Smooth muscle cell (in vitro differentiated cells): ENCODE measurements around the gene CD163L1. TPM values are rescaled to one million over a fixed set of nuclear protein-coding genes. Genes with fewer than 3 reads are reported as not detected.

ENCODE experiments used
- DNase-seq: peaks from one replicate; lab custom pipeline; 2025; ENCODE audit not compliant: unreplicated experiment; lab: John Stamatoyannopoulos, UW
- H2AFZ ChIP-seq: fragments of 200-600 bp; sonication (generic); 2 replicates; pipeline ENCODE4 v1.6.0; 2016; ENCODE audit warnings: antibody characterized with exemption, low read depth, mild to moderate bottlenecking
- H3F3A ChIP-seq: fragments of 200-600 bp; sonication (generic); 2 replicates; pipeline ENCODE4 v1.6.0; 2017; ENCODE audit warnings: antibody characterized with exemption, low read depth
- H3K27ac ChIP-seq: fragments of 200-600 bp; sonication (generic); 2 replicates; pipeline ENCODE4 v1.5.1; 2016; ENCODE audit warnings: low read depth, mild to moderate bottlenecking
- H3K27me3 ChIP-seq: fragments of 200-600 bp; sonication (generic); 2 replicates; pipeline ENCODE4 v1.6.1; 2016; ENCODE audit warnings: low read depth, mild to moderate bottlenecking
- H3K36me3 ChIP-seq: fragments of 200-600 bp; sonication (generic); 2 replicates; pipeline ENCODE4 v1.5.1; 2016; ENCODE audit warnings: low read depth
- H3K4me1 ChIP-seq: fragments of 200-600 bp; sonication (generic); 2 replicates; pipeline ENCODE4 v1.5.1; 2016; ENCODE audit warnings: low read depth
- H3K4me2 ChIP-seq: fragments of 200-600 bp; sonication (generic); 2 replicates; pipeline ENCODE4 v1.6.0; 2016; ENCODE audit warnings: mild to moderate bottlenecking
- H3K4me3 ChIP-seq: fragments of 200-600 bp; sonication (generic); 2 replicates; pipeline ENCODE4 v1.5.1; 2016; ENCODE audit warnings: mild to moderate bottlenecking
- H3K79me2 ChIP-seq: fragments of 200-600 bp; sonication (generic); 2 replicates; pipeline ENCODE4 v1.6.0; 2016; ENCODE audit warnings: low read depth, mild to moderate bottlenecking
- H3K9ac ChIP-seq: fragments of 200-600 bp; sonication (generic); 2 replicates; pipeline ENCODE4 v1.6.0; 2016; ENCODE audit warnings: low read depth
- H3K9me3 ChIP-seq: fragments of 200-600 bp; sonication (generic); replicated peaks from 2 replicates; pipeline ENCODE4 v1.5.1; 2016; ENCODE audit warnings: low read depth
- H4K20me1 ChIP-seq: fragments of 200-600 bp; sonication (generic); 2 replicates; pipeline ENCODE4 v1.6.0; 2016; ENCODE audit warnings: low read depth
- CTCF ChIP-seq: fragments of 200-600 bp; sonication (generic); IDR thresholded peaks from 2 replicates; pipeline ENCODE4 v1.5.1; 2017; ENCODE audit warnings: borderline replicate concordance, mild to moderate bottlenecking, antibody characterized with exemption; ENCODE audit not compliant: insufficient read depth, poor library complexity, severe bottlenecking
- WGBS: methylation state at CpG from one replicate; pipeline ENCODE4 v1.1.7; 2016; ENCODE audit warnings: low lambda C conversion rate; 5-methylcytosine and 5-hydroxymethylcytosine counted together
- polyA plus RNA-seq: library from polyadenylated mRNA; unstranded; fragments of >200 nt; fragmentation: Nextera tagmentation; extraction: Ambion mirVana; gene quantifications from 2 replicates; pipeline ENCODE4 v1.2.1, GENCODE V29; 2016
- total RNA-seq: library from RNA; depleted of rRNA; stranded (reverse); fragments of >200 nt; gene quantifications from 2 replicates; pipeline ENCODE4 v1.2.3, GENCODE V29; 2014

The CD163L1 gene
- total and polyA plus RNA-seq, 2 experiments from 2014 or later = 0.72 to 1.1 TPM

- H3K4me2 ChIP-seq = no peak overlapping the region
- H3F3A ChIP-seq = no peaks in the 10 kb centered on the region
- H3K36me3 ChIP-seq = no peaks in the 10 kb centered on the region
- H2AFZ ChIP-seq = no peak overlapping the region
- H3K79me2 ChIP-seq = no peaks in the 10 kb centered on the region
- no peak for DNase-seq
- H3K4me1 ChIP-seq = no peaks in the 10 kb centered on the region
- no peaks in the 10 kb centered on the region for H3K9me3 ChIP-seq
- peak; percentile 30 for TF ChIP-seq CTCF
- no peak overlapping the region for H3K27ac ChIP-seq
- 44% methylated on average over 17 of the region's 17 CpGs for WGBS
- H3K27me3 ChIP-seq = no peaks in the 10 kb centered on the region
- no peaks in the 10 kb centered on the region for H4K20me1 ChIP-seq
- H3K4me3 ChIP-seq = no peak overlapping the region
- no peak overlapping the region for H3K9ac ChIP-seq
Observed at GRCh38 chr12:7374423-7375144, 69.4 kb downstream of the CD163L1 start.

GRCh38 chr12:7373226-7373625, 70.7 kb downstream of the CD163L1 start:
- H3K79me2 ChIP-seq = no peaks in the 10 kb centered on the region
- H3K36me3 ChIP-seq = no peaks in the 10 kb centered on the region
- WGBS = 76% methylated on average over 6 of the region's 6 CpGs
- H3F3A ChIP-seq = no peaks in the 10 kb centered on the region
- no peak overlapping the region for H3K27ac ChIP-seq
- H3K4me1 ChIP-seq = no peaks in the 10 kb centered on the region
- no peak for DNase-seq
- H3K9ac ChIP-seq = no peak overlapping the region
- TF ChIP-seq CTCF = no peak
- H3K4me2 ChIP-seq = no peak overlapping the region
- no peaks in the 10 kb centered on the region for H3K27me3 ChIP-seq
- no peak overlapping the region for H2AFZ ChIP-seq
- H3K4me3 ChIP-seq = no peak overlapping the region
- no peaks in the 10 kb centered on the region for H4K20me1 ChIP-seq
- no peaks in the 10 kb centered on the region for H3K9me3 ChIP-seq

DNA sequence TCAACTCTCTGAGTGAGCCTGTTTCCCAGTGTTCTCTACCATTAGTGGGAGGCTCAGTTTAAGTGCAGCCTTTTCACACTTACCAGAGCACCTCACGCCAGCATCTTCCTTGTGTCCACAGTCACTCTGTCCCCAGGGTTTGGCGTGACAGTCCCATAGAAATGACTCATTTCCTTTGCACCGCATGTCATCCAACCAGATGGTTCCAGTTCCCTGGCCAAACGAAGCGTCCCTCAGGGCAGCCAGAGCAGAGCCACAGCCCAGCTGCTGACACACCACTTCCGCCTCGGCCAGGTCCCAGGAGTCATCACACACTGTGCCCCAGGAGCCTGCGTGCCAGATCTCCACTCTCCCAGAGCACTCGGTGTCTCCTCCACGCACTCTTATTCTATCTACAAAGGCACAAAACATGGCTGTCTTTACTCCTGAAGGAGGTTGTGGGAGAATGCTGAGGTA, 74.7 kb downstream of the CD163L1 start:
- 75% methylated on average over 10 of the region's 10 CpGs for WGBS
- TF ChIP-seq CTCF = no peak

DNA sequence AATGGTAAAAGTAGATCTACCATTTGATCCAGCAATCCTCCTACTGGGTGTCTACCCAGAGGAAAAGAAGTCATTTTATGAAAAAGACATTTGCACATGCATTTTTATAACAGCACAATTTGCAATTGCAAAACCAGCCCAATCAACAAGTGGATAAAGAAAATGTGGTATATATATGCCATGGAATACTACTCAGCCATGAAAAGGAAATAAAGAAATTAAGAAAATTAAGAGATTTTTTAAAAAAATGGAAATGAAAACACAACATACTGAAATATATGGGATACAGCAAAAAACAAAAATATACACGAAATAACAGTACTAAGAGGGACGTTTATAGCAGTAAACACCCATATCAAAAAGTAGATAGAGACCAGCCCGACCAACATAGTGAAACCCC, 81.2 kb downstream of the CD163L1 start:
- Histone ChIP-seq H3F3A (no peaks in the 10 kb centered on the region), H3K27ac (no peak overlapping the region), H2AFZ (no peak overlapping the region), H3K36me3 (no peaks in the 10 kb centered on the region), H3K9me3 (no peaks in the 10 kb centered on the region), H3K27me3 (no peaks in the 10 kb centered on the region), H3K4me1 (no peaks in the 10 kb centered on the region), H3K4me2 (no peak overlapping the region), H3K9ac (no peak overlapping the region), H3K4me3 (no peak overlapping the region), H3K79me2 (no peaks in the 10 kb centered on the region), H4K20me1 (no peaks in the 10 kb centered on the region)
- TF ChIP-seq CTCF = no peak
- 77% methylated on average over 3 of the region's 3 CpGs for WGBS
- no peak for DNase-seq

More for the DNA sequence above, 74.7 kb downstream of the CD163L1 start:
- Histone ChIP-seq H3K4me1 (no peaks in the 10 kb centered on the region), H3K4me2 (no peak overlapping the region), H3K36me3 (no peaks in the 10 kb centered on the region), H2AFZ (no peak overlapping the region), H3K27me3 (no peaks in the 10 kb centered on the region), H3K4me3 (no peak overlapping the region), H3F3A (no peaks in the 10 kb centered on the region), H3K9ac (no peak overlapping the region), H4K20me1 (no peaks in the 10 kb centered on the region), H3K79me2 (no peaks in the 10 kb centered on the region), H3K9me3 (no peaks in the 10 kb centered on the region), H3K27ac (no peak overlapping the region)
- DNase-seq = no peak
